Measurements from ENCODE around the gene SLC4A11.

SLC4A11 gene

GRCh38 chr20:3231116-3231515 is 7.9 kb downstream of the SLC4A11 start:
- in situ Hi-C loops (cut with HindIII; ENCODE audit: low sequenced_read_pairs): no loop called here
- H3K4me3 ChIP-seq (ENCODE audit: low read depth, low read length): no peak overlapping the region
- TF ChIP-seq CTCF (IDR thresholded peaks at IDR 0.05; ENCODE audit: low read depth, low read length, missing control alignments): no peak
- DNase-seq (ENCODE audit: low read depth): no peak

GRCh38 chr20:3229798-3230197 is 9.2 kb downstream of the SLC4A11 start:
- TF ChIP-seq CTCF (IDR thresholded peaks at IDR 0.05; ENCODE audit: low read depth, low read length, missing control alignments): no peak
- in situ Hi-C loops (cut with HindIII; ENCODE audit: low sequenced_read_pairs): no loop called here
- no peak overlapping the region for H3K4me3 ChIP-seq (ENCODE audit: low read depth, low read length)
- DNase-seq (ENCODE audit: low read depth): no peak

- in situ Hi-C loops (cut with HindIII; ENCODE audit: low sequenced_read_pairs): no loop called here
- DNase-seq (ENCODE audit: low read depth): no peak
- TF ChIP-seq CTCF (IDR thresholded peaks at IDR 0.05; ENCODE audit: low read depth, low read length, missing control alignments): no peak
- no peak overlapping the region for H3K4me3 ChIP-seq (ENCODE audit: low read depth, low read length)
These were observed 9.8 kb downstream of the SLC4A11 start for GRCh38 chr20:3229158-3229557.

- no peak overlapping the region for H3K4me3 ChIP-seq (ENCODE audit: low read depth, low read length)
- no peak for DNase-seq (ENCODE audit: low read depth)
- in situ Hi-C loops (cut with HindIII; ENCODE audit: low sequenced_read_pairs): no loop called here
- no peak for TF ChIP-seq CTCF (IDR thresholded peaks at IDR 0.05; ENCODE audit: low read depth, low read length, missing control alignments)
These were observed 10.3 kb downstream of the SLC4A11 start for GRCh38 chr20:3228750-3229032.

GRCh38 chr20:3227936-3228749 is 10.8 kb downstream of the SLC4A11 start:
- H3K4me3 ChIP-seq (ENCODE audit: low read depth, low read length): no peak overlapping the region
- DNase-seq (ENCODE audit: low read depth): no peak
- in situ Hi-C loops (cut with HindIII; ENCODE audit: low sequenced_read_pairs): no loop called here
- TF ChIP-seq CTCF (IDR thresholded peaks at IDR 0.05; ENCODE audit: low read depth, low read length, missing control alignments): no peak

- no peak for DNase-seq (ENCODE audit: low read depth)
- TF ChIP-seq CTCF (IDR thresholded peaks at IDR 0.05; ENCODE audit: low read depth, low read length, missing control alignments): no peak
- no peak overlapping the region for H3K4me3 ChIP-seq (ENCODE audit: low read depth, low read length)
- in situ Hi-C loops (cut with HindIII; ENCODE audit: low sequenced_read_pairs): no loop called here
These were observed 11.5 kb downstream of the SLC4A11 start for GRCh38 chr20:3227506-3227905.
